Peyer's patch (tissue), 4 donors: ENCODE data around the gene CIB1. TPM values are rescaled to one million over a fixed set of nuclear protein-coding genes. Genes with fewer than 3 reads are reported as not detected.

Source experiments
- DNase-seq, 3 donors: peaks; one replicate each; pipeline ENCODE4 v3.0.0-alpha.2; 2017 to 2019
- H3K27ac ChIP-seq, 4 donors: fragments of 200-600 bp; sonication (generic); one replicate each; pipeline ENCODE4 v1.5.1; 2016 to 2019
- H3K27me3 ChIP-seq, 2 donors: fragments of 200-600 bp; sonication (generic); one replicate each; pipeline ENCODE4 v1.5.1; 2019
- H3K36me3 ChIP-seq, 3 donors: fragments of 200-600 bp; sonication (generic); one replicate each; pipeline ENCODE4 v1.5.1; 2016 to 2019
- H3K4me1 ChIP-seq, 4 donors: fragments of 200-600 bp; sonication (generic); one replicate each; pipeline ENCODE4 v1.5.1; 2016 to 2019
- H3K4me3 ChIP-seq, 4 donors: fragments of 200-600 bp; sonication (generic); 1 replicate in 3 of 4; 2 replicates in 1 of 4; pipeline ENCODE4 v1.5.1; 2016 to 2019; ENCODE audit warnings: mild to moderate bottlenecking in 1 of 4
- H3K9me3 ChIP-seq, 4 donors: fragments of 200-600 bp; sonication (generic); one replicate each; pipeline ENCODE4 v1.5.1; 2016 to 2019; ENCODE audit warnings: mild to moderate bottlenecking in 1 of 4
- POLR2A ChIP-seq, 2 donors: fragments of 450-650 bp; IDR thresholded peaks; one replicate each; pipeline ENCODE4 v1.5.1; 2017; ENCODE audit warnings: antibody characterized with exemption in 2 of 2, mild to moderate bottlenecking in 2 of 2, moderate library complexity in 2 of 2
- total RNA-seq, 4 donors: library from RNA; depleted of rRNA; stranded (reverse); fragments of >200 nt; gene quantifications; one replicate each; pipeline ENCODE4 v1.1.0, GENCODE V29; 2016
- TF ChIP-seq, protein P1 (sequence below), 6 experiments: fragments of 450-650 bp in 4 of 6; fragments of 200-600 bp in 2 of 6; sonication (generic) in 1 of 6; IDR thresholded peaks; one replicate each; pipeline ENCODE4 v1.5.1; 2017 to 2019; ENCODE audit warnings: antibody characterized with exemption in 6 of 6, mild to moderate bottlenecking in 3 of 6, moderate library complexity in 1 of 6

CIB1 gene
- total RNA-seq, 4 donors from 2014 or later: 71.0 to 166 (median 130) TPM

DNA sequence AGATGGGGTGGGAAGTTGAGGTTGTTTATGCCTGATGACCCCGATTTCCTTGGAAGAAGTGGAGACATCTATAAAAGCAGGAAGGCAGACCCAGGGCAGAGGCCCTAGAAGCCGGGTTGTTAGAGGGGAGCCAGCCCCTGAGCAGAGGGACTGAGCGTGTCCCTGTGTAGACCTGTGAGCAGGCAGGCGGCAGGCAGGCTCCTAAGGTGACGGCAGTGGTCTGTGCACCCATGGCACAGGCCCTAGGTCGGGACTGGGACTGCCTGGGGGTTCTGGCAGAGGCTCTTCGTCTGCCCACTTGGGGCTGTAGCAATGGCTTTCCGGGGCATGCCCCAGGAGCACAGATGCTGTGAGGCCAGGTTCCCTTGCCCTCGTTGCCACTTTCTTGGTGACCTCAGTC lies 22.7 kb downstream of the CIB1 start:
- TF ChIP-seq POLR2A (IDR thresholded peaks at IDR 0.05): no peak
- TF ChIP-seq, protein P1, sequence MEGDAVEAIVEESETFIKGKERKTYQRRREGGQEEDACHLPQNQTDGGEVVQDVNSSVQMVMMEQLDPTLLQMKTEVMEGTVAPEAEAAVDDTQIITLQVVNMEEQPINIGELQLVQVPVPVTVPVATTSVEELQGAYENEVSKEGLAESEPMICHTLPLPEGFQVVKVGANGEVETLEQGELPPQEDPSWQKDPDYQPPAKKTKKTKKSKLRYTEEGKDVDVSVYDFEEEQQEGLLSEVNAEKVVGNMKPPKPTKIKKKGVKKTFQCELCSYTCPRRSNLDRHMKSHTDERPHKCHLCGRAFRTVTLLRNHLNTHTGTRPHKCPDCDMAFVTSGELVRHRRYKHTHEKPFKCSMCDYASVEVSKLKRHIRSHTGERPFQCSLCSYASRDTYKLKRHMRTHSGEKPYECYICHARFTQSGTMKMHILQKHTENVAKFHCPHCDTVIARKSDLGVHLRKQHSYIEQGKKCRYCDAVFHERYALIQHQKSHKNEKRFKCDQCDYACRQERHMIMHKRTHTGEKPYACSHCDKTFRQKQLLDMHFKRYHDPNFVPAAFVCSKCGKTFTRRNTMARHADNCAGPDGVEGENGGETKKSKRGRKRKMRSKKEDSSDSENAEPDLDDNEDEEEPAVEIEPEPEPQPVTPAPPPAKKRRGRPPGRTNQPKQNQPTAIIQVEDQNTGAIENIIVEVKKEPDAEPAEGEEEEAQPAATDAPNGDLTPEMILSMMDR (IDR thresholded peaks at IDR 0.05): no peak
- peak overlapping the region; percentile 78 to 99 (median 90) for H3K27ac ChIP-seq
- H3K4me1 ChIP-seq: peaks cover 13 to 60% (median 20%) of the 10 kb centered on the region in 4 donors
- no peak for DNase-seq
- H3K4me3 ChIP-seq: peak overlapping the region in 1 of 4 donors; percentile 45
- H3K36me3 ChIP-seq: peaks cover 0 to 33% (median 0%) of the 10 kb centered on the region in 3 donors
- no peaks in the 10 kb centered on the region for H3K9me3 ChIP-seq
- H3K27me3 ChIP-seq: no peaks in the 10 kb centered on the region

GRCh38 chr15:90210593-90210992 lies 23.1 kb downstream of the CIB1 start:
- no peaks in the 10 kb centered on the region for H3K27me3 ChIP-seq
- H3K4me3 ChIP-seq: no peak overlapping the region
- peaks cover 13 to 64% (median 20%) of the 10 kb centered on the region in 4 donors for H3K4me1 ChIP-seq
- H3K36me3 ChIP-seq: peaks cover 0 to 37% (median 0%) of the 10 kb centered on the region in 3 donors
- no peak for DNase-seq
- no peak for TF ChIP-seq POLR2A (IDR thresholded peaks at IDR 0.05)
- TF ChIP-seq, protein P1 (IDR thresholded peaks at IDR 0.05): no peak
- H3K9me3 ChIP-seq: no peaks in the 10 kb centered on the region
- H3K27ac ChIP-seq: peak overlapping the region; percentile 17 to 99 (median 90)

DNA sequence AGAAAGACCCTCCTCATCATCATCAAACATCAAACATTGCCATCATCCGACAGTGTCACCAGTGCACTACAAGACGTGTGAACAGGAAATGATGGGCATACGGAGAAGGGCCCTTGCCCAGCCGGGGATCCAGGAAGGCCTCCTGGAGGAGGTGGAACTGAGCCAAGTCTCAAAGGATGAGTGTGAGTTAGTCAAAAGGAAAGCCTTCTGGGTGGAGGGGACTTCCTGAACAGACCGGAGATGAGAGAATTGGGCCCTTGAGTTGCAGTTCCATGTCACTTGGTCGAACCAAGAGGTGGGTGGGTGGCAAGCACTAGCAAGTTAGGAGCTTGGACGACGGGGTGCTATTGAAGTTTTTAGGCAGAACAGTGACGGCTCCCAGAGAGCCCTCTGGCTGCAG lies 24.1 kb downstream of the CIB1 start:
- no peaks in the 10 kb centered on the region for H3K27me3 ChIP-seq
- peaks cover 13 to 59% (median 20%) of the 10 kb centered on the region in 4 donors for H3K4me1 ChIP-seq
- H3K27ac ChIP-seq: peak overlapping the region in 3 of 4 donors; percentile 44 to 99 (median 84)
- no peaks in the 10 kb centered on the region for H3K9me3 ChIP-seq
- H3K4me3 ChIP-seq: no peak overlapping the region
- DNase-seq: no peak
- TF ChIP-seq, protein P1 (IDR thresholded peaks at IDR 0.05): no peak
- TF ChIP-seq POLR2A (IDR thresholded peaks at IDR 0.05): no peak
- peaks cover 0 to 46% (median 0%) of the 10 kb centered on the region in 3 donors for H3K36me3 ChIP-seq

GRCh38 chr15:90208356-90208755 lies 25.4 kb downstream of the CIB1 start:
- TF ChIP-seq, protein P1 (IDR thresholded peaks at IDR 0.05): no peak
- TF ChIP-seq POLR2A (IDR thresholded peaks at IDR 0.05): no peak
- H3K36me3 ChIP-seq: peaks cover 0 to 46% (median 0%) of the 10 kb centered on the region in 3 donors
- H3K27me3 ChIP-seq: no peaks in the 10 kb centered on the region
- H3K4me1 ChIP-seq: peaks cover 10 to 51% (median 20%) of the 10 kb centered on the region in 4 donors
- no peak overlapping the region for H3K4me3 ChIP-seq
- H3K9me3 ChIP-seq: no peaks in the 10 kb centered on the region
- no peak overlapping the region for H3K27ac ChIP-seq
- no peak for DNase-seq

- H3K4me1 ChIP-seq: peaks cover 10 to 51% (median 20%) of the 10 kb centered on the region in 4 donors
- H3K27ac ChIP-seq: no peak overlapping the region
- DNase-seq: no peak
These were observed 26.5 kb downstream of the CIB1 start for GRCh38 chr15:90207252-90207651.

More at GRCh38 chr15:90207252-90207651, 26.5 kb downstream of the CIB1 start:
- Histone ChIP-seq H3K9me3 (no peaks in the 10 kb centered on the region), H3K36me3 (peaks cover 0 to 46% (median 0%) of the 10 kb centered on the region in 3 donors), H3K4me3 (no peak overlapping the region), H3K27me3 (no peaks in the 10 kb centered on the region)
- TF ChIP-seq, protein P1 (IDR thresholded peaks at IDR 0.05): no peak
- TF ChIP-seq POLR2A (IDR thresholded peaks at IDR 0.05): no peak
